Panc1 (cell line): Measurements from ENCODE around the gene ADAMTS7. TPM values are rescaled to one million over a fixed set of nuclear protein-coding genes. Genes with fewer than 3 reads are reported as not detected.

Experiments used
- ATAC-seq: fragments of 200-7000 bp; cut with Tn5 transposase; 2 replicates; pipeline ENCODE4 v1.9.1; 2020; ENCODE audit warnings: mild to moderate bottlenecking, moderate library complexity
- BruUV-seq: library from RNA; stranded (reverse); fragments of 400-500 nt; replicated peaks from 2 replicates; lab custom pipeline; 2021; lab: Mats Ljungman, UMichigan
- CTCF ChIA-PET: fragments of 300-600 bp; sonication (Branson Sonifier 250); formaldehyde crosslinking; loops from one replicate; lab custom pipeline; 2022; ENCODE audit warnings: antibody characterized with exemption; lab: Charles Lee
- POLR2A ChIA-PET: fragments of 300-600 bp; sonication (Branson Sonifier 250); formaldehyde crosslinking; loops from one replicate; lab custom pipeline; 2022; ENCODE audit warnings: antibody characterized with exemption; lab: Charles Lee
- DNase-seq: peaks from one replicate; pipeline ENCODE4 v3.0.0-alpha.2; 2010; ENCODE audit warnings: low read depth, low spot score
- H3K27ac ChIP-seq: 2 replicates; pipeline ENCODE4 v1.5.1; 2011; ENCODE audit warnings: mild to moderate bottlenecking, low read length, inconsistent platforms
- H3K27me3 ChIP-seq: fragments of 200-500 bp; sonication (Bioruptor generic); 2 replicates; pipeline ENCODE4 v1.6.0; 2014; ENCODE audit warnings: low read length, inconsistent platforms; ENCODE audit not compliant: control insufficient read depth, insufficient read depth
- H3K36me3 ChIP-seq: fragments of 200-500 bp; sonication (Bioruptor generic); 2 replicates; pipeline ENCODE4 v1.5.1; 2014; ENCODE audit warnings: inconsistent platforms, mild to moderate bottlenecking, low read length, moderate library complexity; ENCODE audit not compliant: control insufficient read depth, insufficient read depth
- H3K4me1 ChIP-seq: 2 replicates; pipeline ENCODE4 v1.5.1; 2011; ENCODE audit warnings: inconsistent platforms, mild to moderate bottlenecking, low read length, moderate library complexity; ENCODE audit not compliant: control insufficient read depth, insufficient read depth
- H3K4me3 ChIP-seq, 2 experiments: 2 replicates each; pipeline ENCODE4 v1.5.1; 2011 to 2012; ENCODE audit warnings: low read depth in 2 of 2, low read length in 2 of 2, mild to moderate bottlenecking in 2 of 2, inconsistent platforms in 1 of 2, moderate library complexity in 1 of 2
- H3K9me3 ChIP-seq: fragments of 200-500 bp; sonication (Bioruptor generic); 2 replicates; pipeline ENCODE4 v1.5.1; 2014; ENCODE audit warnings: low read depth, mild to moderate bottlenecking, inconsistent platforms, low read length, moderate library complexity; ENCODE audit not compliant: control insufficient read depth, insufficient read depth
- CTCF ChIP-seq: fragments of 450-650 bp; IDR thresholded peaks from 2 replicates; pipeline ENCODE4 v1.5.1; 2017; ENCODE audit warnings: mild to moderate bottlenecking
- POLR2AphosphoS5 ChIP-seq: IDR thresholded peaks from 2 replicates; pipeline ENCODE4 v1.6.1; 2012; ENCODE audit warnings: mild to moderate bottlenecking, low read depth, low read length, moderate library complexity
- REST ChIP-seq, 2 experiments: IDR thresholded peaks; 2 replicates each; pipeline ENCODE4 v1.6.1; 2011 to 2012; ENCODE audit warnings: low read depth in 2 of 2, control low read depth in 1 of 2, low read length in 1 of 2, mild to moderate bottlenecking in 1 of 2, moderate library complexity in 1 of 2; ENCODE audit not compliant: insufficient read depth in 1 of 2
- SIN3A ChIP-seq: IDR thresholded peaks from 2 replicates; pipeline ENCODE4 v1.6.1; 2012; ENCODE audit warnings: low read depth, mild to moderate bottlenecking, low read length, moderate library complexity, borderline replicate concordance; ENCODE audit not compliant: insufficient read depth
- TCF7L2 ChIP-seq: IDR thresholded peaks from 2 replicates; pipeline ENCODE4 v1.6.1; 2011; ENCODE audit warnings: mild to moderate bottlenecking, low read depth, low read length, inconsistent platforms
- in situ Hi-C: cut with HindIII; loops from 2 replicates; pipeline ENCODE4 v1.10.0; 2016; ENCODE audit warnings: low sequenced_read_pairs, low pct_unique_long_range_greater_than_20kb
- intact Hi-C: fragments of 100-400 bp; cut with micrococcal nuclease; formaldehyde crosslinking; loops from one replicate; pipeline ENCODE4 v1.10.0; 2022; ENCODE audit not compliant: unreplicated experiment
- total RNA-seq: library from RNA; stranded (reverse); gene quantifications from one replicate; pipeline ENCODE4 v1.2.1, GENCODE V29; 2021; ENCODE audit not compliant: unreplicated experiment

Gene ADAMTS7
- total RNA-seq, 1 experiment from 2014 or later: 1.0 TPM

GRCh38 chr15:78808550-78808949 is 2.7 kb downstream of the ADAMTS7 start:
- H3K4me1 ChIP-seq: peaks cover 4% of the 10 kb centered on the region; the same call in 1 of the 2 replicates
- BruUV-seq: no TSS peak
- in situ Hi-C loops: no loop called here
- ChIA-PET CTCF (interaction anchor here (0.6 to 0.8 kb wide), 3 partner anchors 13 to 116 kb away, joined by 3 read pairs; no protein-coding TSS in a partner anchor), POLR2A (no interaction called here)
- peak; percentile 54; the same call in 1 of the 2 replicates for ATAC-seq
- H3K36me3 ChIP-seq: no peaks in the 10 kb centered on the region
- peak; percentile 91 for TF ChIP-seq CTCF
- TF ChIP-seq POLR2AphosphoS5: no peak
- no peak for TF ChIP-seq SIN3A
- peaks cover 3% of the 10 kb centered on the region for H3K27me3 ChIP-seq
- no peaks in the 10 kb centered on the region for H3K9me3 ChIP-seq
- DNase-seq: peak; percentile 20
- H3K4me3 ChIP-seq: no peak overlapping the region
- intact Hi-C loops: no loop called here
- no peak overlapping the region for H3K27ac ChIP-seq

- intact Hi-C loops (no loop called here), in situ Hi-C loops (no loop called here)
- BruUV-seq: no TSS peak
- no peaks in the 10 kb centered on the region for H3K9me3 ChIP-seq
- peaks cover 4% of the 10 kb centered on the region; the same call in 1 of the 2 replicates for H3K4me1 ChIP-seq
- TF ChIP-seq SIN3A: no peak
- no peak for TF ChIP-seq CTCF
- TF ChIP-seq TCF7L2: no peak
- TF ChIP-seq REST (IDR thresholded peaks at IDR 0.05; ENCODE audit: insufficient read depth in 1 of 2, low read depth in 2 of 2, low read length in 1 of 2): no peak
- no peak for TF ChIP-seq POLR2AphosphoS5
- H3K27ac ChIP-seq: no peak overlapping the region
- H3K4me3 ChIP-seq: no peak overlapping the region
- POLR2A ChIA-PET: interaction anchor here (0.6 kb wide), 1 partner anchor 13 kb away, joined by 3 read pairs; no protein-coding TSS in a partner anchor
- peaks cover 3% of the 10 kb centered on the region for H3K27me3 ChIP-seq
- CTCF ChIA-PET: no interaction called here
- H3K36me3 ChIP-seq: no peaks in the 10 kb centered on the region
- DNase-seq: no peak
- no peak for ATAC-seq
These were observed 3.9 kb downstream of the ADAMTS7 start for GRCh38 chr15:78807359-78807758.
